HepG2 (cell line): ENCODE data around the gene STOM. TPM values are rescaled to one million over a fixed set of nuclear protein-coding genes. Genes with fewer than 3 reads are reported as not detected.

ENCODE experiments used
- ARNTL ChIP-seq: sonication (generic); formaldehyde crosslinking; IDR thresholded peaks from 2 replicates; pipeline ENCODE4 v1.4.0; 2020; ENCODE audit warnings: mild to moderate bottlenecking, missing genetic modification reagents
- ETS1 ChIP-seq: sonication (generic); formaldehyde crosslinking; IDR thresholded peaks from 2 replicates; pipeline ENCODE4 v1.4.0; 2020; ENCODE audit warnings: missing genetic modification reagents
- FOXK2 ChIP-seq: fragments of 450-650 bp; IDR thresholded peaks from 2 replicates; pipeline ENCODE4 v1.6.1; 2016
- GFI1 ChIP-seq: sonication (generic); formaldehyde crosslinking; IDR thresholded peaks from 2 replicates; pipeline ENCODE4 v1.5.0; 2020; ENCODE audit warnings: missing genetic modification reagents, mild to moderate bottlenecking, borderline replicate concordance
- HNRNPK ChIP-seq: fragments of 200-400 bp; formaldehyde crosslinking; IDR thresholded peaks from 2 replicates; pipeline ENCODE4 v1.6.1; 2018; ENCODE audit warnings: low read length, low read depth, moderate library complexity, mild to moderate bottlenecking; ENCODE audit not compliant: poor library complexity, severe bottlenecking
- NFE2L1 ChIP-seq: sonication (generic); formaldehyde crosslinking; IDR thresholded peaks from 2 replicates; pipeline ENCODE4 v1.4.0; 2020; ENCODE audit warnings: missing genetic modification reagents, mild to moderate bottlenecking, borderline replicate concordance
- ONECUT2 ChIP-seq: sonication (generic); formaldehyde crosslinking; IDR thresholded peaks from 2 replicates; pipeline ENCODE4 v1.4.0; 2020; ENCODE audit warnings: missing genetic modification reagents
- PBX3 ChIP-seq: sonication (generic); formaldehyde crosslinking; IDR thresholded peaks from 2 replicates; pipeline ENCODE4 v1.8.1; 2023; ENCODE audit warnings: missing genetic modification reagents, inconsistent platforms, borderline replicate concordance
- PLSCR1 ChIP-seq: sonication (generic); formaldehyde crosslinking; IDR thresholded peaks from 2 replicates; pipeline ENCODE4 v1.5.0; 2020; ENCODE audit warnings: missing genetic modification reagents, mild to moderate bottlenecking, borderline replicate concordance
- POLR2AphosphoS5 ChIP-seq: IDR thresholded peaks from 2 replicates; pipeline ENCODE4 v1.6.1; 2012; ENCODE audit warnings: low read depth, low read length
- PRDM15 ChIP-seq: sonication (generic); formaldehyde crosslinking; IDR thresholded peaks from 2 replicates; pipeline ENCODE4 v1.4.0; 2020; ENCODE audit warnings: missing genetic modification reagents
- RBM39 ChIP-seq: fragments of 200-400 bp; formaldehyde crosslinking; IDR thresholded peaks from one replicate; pipeline ENCODE4 v1.6.1; 2018; ENCODE audit warnings: antibody characterized with exemption, mild to moderate bottlenecking, low read depth, low read length; ENCODE audit not compliant: poor library complexity, severe bottlenecking
- TBX2 ChIP-seq: sonication (generic); formaldehyde crosslinking; IDR thresholded peaks from 2 replicates; pipeline ENCODE4 v1.5.0; 2020; ENCODE audit warnings: missing genetic modification reagents, mild to moderate bottlenecking, borderline replicate concordance
- ZNF124 ChIP-seq: sonication (generic); formaldehyde crosslinking; IDR thresholded peaks from 2 replicates; pipeline ENCODE4 v1.4.0; 2020; ENCODE audit warnings: missing genetic modification reagents
- ZNF280D ChIP-seq: sonication (generic); formaldehyde crosslinking; IDR thresholded peaks from 2 replicates; pipeline ENCODE4 v1.5.1; 2020; ENCODE audit warnings: mild to moderate bottlenecking, missing genetic modification reagents
- ZNF660 ChIP-seq: sonication (generic); formaldehyde crosslinking; IDR thresholded peaks from 2 replicates; pipeline ENCODE4 v1.5.1; 2020; ENCODE audit warnings: mild to moderate bottlenecking, low read depth, missing genetic modification reagents, borderline replicate concordance
- ZNF737 ChIP-seq: sonication (generic); formaldehyde crosslinking; IDR thresholded peaks from 2 replicates; pipeline ENCODE4 v1.5.0; 2020; ENCODE audit warnings: missing genetic modification reagents, mild to moderate bottlenecking, borderline replicate concordance
- ZNF746 ChIP-seq: sonication (generic); formaldehyde crosslinking; IDR thresholded peaks from 2 replicates; pipeline ENCODE4 v1.8.0; 2022; ENCODE audit warnings: mild to moderate bottlenecking, missing genetic modification reagents
- ZNF883 ChIP-seq: sonication (generic); formaldehyde crosslinking; IDR thresholded peaks from 2 replicates; pipeline ENCODE4 v1.5.1; 2020; ENCODE audit warnings: mild to moderate bottlenecking, missing genetic modification reagents; ENCODE audit errors: not compliant biosample characterization
- polyA plus RNA-seq, 8 experiments: library from polyadenylated mRNA; depleted of rRNA in 3 of 8; stranded (reverse) in 7 of 8; unstranded in 1 of 8; fragments of >200 nt; fragmentation: Illumina TruSeq in 4 of 8; extraction: Trizol in 4 of 8; gene quantifications; 2 replicates each; pipeline versions ENCODE4 v1.2.1 to v1.2.3, GENCODE V29; 2011 to 2016; ENCODE audit warnings: low read depth in 4 of 8, missing spikeins in 1 of 8, mixed read lengths in 1 of 8; ENCODE audit not compliant: insufficient read depth in 1 of 8
- total RNA-seq, 5 experiments: library from RNA; depleted of rRNA; stranded (reverse); fragments of >200 nt; fragmentation: Illumina TruSeq; extraction: Trizol; gene quantifications; 2 replicates each; pipeline ENCODE4 v1.2.3, GENCODE V29; 2016; ENCODE audit warnings: low read depth in 1 of 5

STOM gene
- total and polyA plus RNA-seq, 2 of the 13 experiments (the other 11 are each of a cell fraction or from before 2014, with no cell fraction given): 43.6 to 165 TPM

- TF ChIP-seq ZNF280D: peak; percentile 54; the same call in 1 of the 2 replicates
- TF ChIP-seq RBM39: no peak
- peak; percentile 100 for TF ChIP-seq GFI1 (CRISPR knock-in tag)
- TF ChIP-seq NFE2L1 (CRISPR knock-in tag): no peak
- TF ChIP-seq ONECUT2 (CRISPR knock-in tag): peak; percentile 97
- no peak for TF ChIP-seq PBX3 (CRISPR knock-in tag)
- TF ChIP-seq ETS1 (CRISPR knock-in tag): no peak
- no peak for TF ChIP-seq ZNF737 (CRISPR knock-in tag)
- no peak for TF ChIP-seq TBX2 (CRISPR knock-in tag)
- TF ChIP-seq ARNTL (CRISPR knock-in tag): no peak
- TF ChIP-seq ZNF124 (CRISPR knock-in tag): no peak
- TF ChIP-seq POLR2AphosphoS5: 0 out of 2 replicates have a peak, but pooled peaks have one; percentile 23
- peak; percentile 64; the same call in 1 of the 2 replicates for TF ChIP-seq FOXK2
- no peak for TF ChIP-seq ZNF660 (CRISPR knock-in tag)
- TF ChIP-seq PRDM15: no peak
- no peak for TF ChIP-seq PLSCR1 (CRISPR knock-in tag)
- no peak for TF ChIP-seq HNRNPK
- no peak for TF ChIP-seq ZNF746 (CRISPR knock-in tag)
- no peak for TF ChIP-seq ZNF883 (CRISPR knock-in tag)
These were observed 47.9 kb downstream of the STOM start (continued) for GRCh38 chr9:121322037-121322736.
